ENCODE results near the gene CARF. TPM values are rescaled to one million over a fixed set of nuclear protein-coding genes. Genes with fewer than 3 reads are reported as not detected.

The CARF gene
- total and polyA plus RNA-seq, 2 of the 13 experiments (the other 11 are each of a cell fraction or from before 2014, with no cell fraction given), result 3.0 to 5.4 TPM

DNA sequence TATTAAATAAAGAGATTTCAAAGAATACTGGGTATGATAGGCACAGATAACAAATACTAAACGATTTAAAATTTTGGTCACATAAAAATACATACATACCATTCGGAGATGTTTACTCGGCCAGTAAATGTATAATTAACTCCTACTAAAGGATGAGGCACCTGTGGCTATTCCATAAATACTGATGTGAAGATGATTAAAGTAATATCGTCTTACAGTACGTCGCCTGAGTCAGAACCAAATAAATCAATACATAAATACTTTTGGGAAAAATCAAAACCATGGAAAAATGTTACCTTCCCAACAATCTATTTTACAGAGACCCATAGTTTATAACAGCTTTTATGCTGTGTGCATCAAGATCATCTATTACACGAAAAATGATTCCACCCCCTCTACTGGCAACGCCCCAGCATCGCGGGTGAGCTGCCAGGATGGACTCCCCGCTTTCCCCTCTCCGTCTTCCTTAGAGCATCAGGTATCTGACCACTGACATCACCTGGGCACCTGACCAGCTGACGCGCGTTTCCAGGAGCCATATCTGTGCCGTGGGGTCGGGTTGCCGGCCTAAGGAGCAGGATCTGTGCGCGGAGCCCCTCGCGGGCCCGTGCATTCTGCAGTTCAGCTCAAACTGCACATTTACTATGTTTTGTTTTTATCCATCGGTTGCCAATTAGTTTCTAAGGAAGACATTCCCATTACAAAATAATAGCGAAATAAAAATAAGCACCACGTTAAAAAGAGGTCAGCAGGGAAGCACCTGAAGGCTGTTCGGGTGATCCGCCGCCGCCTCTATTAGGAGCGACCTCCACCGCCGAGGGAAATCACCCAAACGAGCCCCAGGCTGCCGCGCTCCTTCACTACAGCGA is 41.4 kb upstream of the CARF start (continued):
- TF ChIP-seq, protein P1, sequence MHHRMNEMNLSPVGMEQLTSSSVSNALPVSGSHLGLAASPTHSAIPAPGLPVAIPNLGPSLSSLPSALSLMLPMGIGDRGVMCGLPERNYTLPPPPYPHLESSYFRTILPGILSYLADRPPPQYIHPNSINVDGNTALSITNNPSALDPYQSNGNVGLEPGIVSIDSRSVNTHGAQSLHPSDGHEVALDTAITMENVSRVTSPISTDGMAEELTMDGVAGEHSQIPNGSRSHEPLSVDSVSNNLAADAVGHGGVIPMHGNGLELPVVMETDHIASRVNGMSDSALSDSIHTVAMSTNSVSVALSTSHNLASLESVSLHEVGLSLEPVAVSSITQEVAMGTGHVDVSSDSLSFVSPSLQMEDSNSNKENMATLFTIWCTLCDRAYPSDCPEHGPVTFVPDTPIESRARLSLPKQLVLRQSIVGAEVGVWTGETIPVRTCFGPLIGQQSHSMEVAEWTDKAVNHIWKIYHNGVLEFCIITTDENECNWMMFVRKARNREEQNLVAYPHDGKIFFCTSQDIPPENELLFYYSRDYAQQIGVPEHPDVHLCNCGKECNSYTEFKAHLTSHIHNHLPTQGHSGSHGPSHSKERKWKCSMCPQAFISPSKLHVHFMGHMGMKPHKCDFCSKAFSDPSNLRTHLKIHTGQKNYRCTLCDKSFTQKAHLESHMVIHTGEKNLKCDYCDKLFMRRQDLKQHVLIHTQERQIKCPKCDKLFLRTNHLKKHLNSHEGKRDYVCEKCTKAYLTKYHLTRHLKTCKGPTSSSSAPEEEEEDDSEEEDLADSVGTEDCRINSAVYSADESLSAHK (CRISPR knock-in tag; IDR thresholded peaks at IDR 0.05; ENCODE audit: borderline replicate concordance), result no peak
- no peak for TF ChIP-seq THYN1 (CRISPR knock-in tag; IDR thresholded peaks at IDR 0.05; ENCODE audit: borderline replicate concordance, low read depth)
- TF ChIP-seq RAD21 (CRISPR knock-in tag; IDR thresholded peaks at IDR 0.05), result peak; percentile 63
- TF ChIP-seq MAZ (IDR thresholded peaks at IDR 0.05; ENCODE audit: borderline replicate concordance, low read depth, low read length), result no peak
- peak; percentile 0 for TF ChIP-seq MAZ (CRISPR knock-in tag; IDR thresholded peaks at IDR 0.05; ENCODE audit: low read depth)
- TF ChIP-seq ZNF468 (CRISPR knock-in tag; IDR thresholded peaks at IDR 0.05), result no peak
- no peak for TF ChIP-seq TAF1 (CRISPR knock-in tag; IDR thresholded peaks at IDR 0.05)
- TF ChIP-seq, protein P2, sequence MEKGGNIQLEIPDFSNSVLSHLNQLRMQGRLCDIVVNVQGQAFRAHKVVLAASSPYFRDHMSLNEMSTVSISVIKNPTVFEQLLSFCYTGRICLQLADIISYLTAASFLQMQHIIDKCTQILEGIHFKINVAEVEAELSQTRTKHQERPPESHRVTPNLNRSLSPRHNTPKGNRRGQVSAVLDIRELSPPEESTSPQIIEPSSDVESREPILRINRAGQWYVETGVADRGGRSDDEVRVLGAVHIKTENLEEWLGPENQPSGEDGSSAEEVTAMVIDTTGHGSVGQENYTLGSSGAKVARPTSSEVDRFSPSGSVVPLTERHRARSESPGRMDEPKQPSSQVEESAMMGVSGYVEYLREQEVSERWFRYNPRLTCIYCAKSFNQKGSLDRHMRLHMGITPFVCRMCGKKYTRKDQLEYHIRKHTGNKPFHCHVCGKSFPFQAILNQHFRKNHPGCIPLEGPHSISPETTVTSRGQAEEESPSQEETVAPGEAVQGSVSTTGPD (CRISPR knock-in tag; IDR thresholded peaks at IDR 0.05), result no peak
- 0 out of 2 replicates have a peak, but pooled peaks have one; percentile 42 for TF ChIP-seq ZBTB3 (CRISPR knock-in tag; IDR thresholded peaks at IDR 0.05; ENCODE audit: borderline replicate concordance, low read depth)
- no peak; the same call in 1 of the 2 replicates for TF ChIP-seq CCDC6 (CRISPR knock-in tag; IDR thresholded peaks at IDR 0.05)
- no peak for TF ChIP-seq MLX (CRISPR knock-in tag; IDR thresholded peaks at IDR 0.05)
- no peak for TF ChIP-seq SMAD1 (CRISPR knock-in tag; IDR thresholded peaks at IDR 0.05; ENCODE audit: borderline replicate concordance, low read depth)
- TF ChIP-seq, protein P3, sequence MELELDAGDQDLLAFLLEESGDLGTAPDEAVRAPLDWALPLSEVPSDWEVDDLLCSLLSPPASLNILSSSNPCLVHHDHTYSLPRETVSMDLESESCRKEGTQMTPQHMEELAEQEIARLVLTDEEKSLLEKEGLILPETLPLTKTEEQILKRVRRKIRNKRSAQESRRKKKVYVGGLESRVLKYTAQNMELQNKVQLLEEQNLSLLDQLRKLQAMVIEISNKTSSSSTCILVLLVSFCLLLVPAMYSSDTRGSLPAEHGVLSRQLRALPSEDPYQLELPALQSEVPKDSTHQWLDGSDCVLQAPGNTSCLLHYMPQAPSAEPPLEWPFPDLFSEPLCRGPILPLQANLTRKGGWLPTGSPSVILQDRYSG (CRISPR knock-in tag; IDR thresholded peaks at IDR 0.05), result no peak
- TF ChIP-seq ZNF572 (CRISPR knock-in tag; IDR thresholded peaks at IDR 0.05), result no peak
- TF ChIP-seq EHMT2 (IDR thresholded peaks at IDR 0.05; ENCODE audit: borderline replicate concordance, low read depth, low read length), result no peak
- TF ChIP-seq NFAT5 (CRISPR knock-in tag; IDR thresholded peaks at IDR 0.05), result no peak
- TF ChIP-seq ZNF556 (CRISPR knock-in tag; IDR thresholded peaks at IDR 0.05; ENCODE audit: borderline replicate concordance), result no peak
- TF ChIP-seq GATAD2A (CRISPR knock-in tag; IDR thresholded peaks at IDR 0.05), result peak; percentile 13; the same call in 1 of the 2 replicates

Measured in HepG2 (cell line).